B cell (primary cell): ENCODE data around the gene ACSF2. TPM values are rescaled to one million over a fixed set of nuclear protein-coding genes. Genes with fewer than 3 reads are reported as not detected.

Experiments
- ATAC-seq: fragments of 200-7000 bp; cut with Tn5 transposase; one replicate; pipeline ENCODE4 v1.10.0; 2021; ENCODE audit warnings: low read depth, mild to moderate bottlenecking, moderate number of reproducible peaks, moderate library complexity
- CTCF ChIA-PET: fragments of 350-600 bp; sonication (Branson Sonifier 250); formaldehyde crosslinking; loops from one replicate; lab custom pipeline; 2021; ENCODE audit warnings: antibody characterized with exemption, inconsistent platforms; lab: Charles Lee
- POLR2A ChIA-PET: fragments of 350-600 bp; sonication (Branson Sonifier 250); formaldehyde crosslinking; loops from one replicate; lab custom pipeline; 2021; ENCODE audit warnings: antibody characterized with exemption; lab: Charles Lee
- DNase-seq: peaks from one replicate; pipeline ENCODE4 v3.0.0; 2013
- H2AFZ ChIP-seq: 2 replicates; pipeline ENCODE4 v1.6.1; 2012; ENCODE audit warnings: mild to moderate bottlenecking, low read depth, low read length; ENCODE audit not compliant: insufficient read depth, poor library complexity, severe bottlenecking
- H3K27ac ChIP-seq, 2 donors: 1 replicate in 1 of 2; 2 replicates in 1 of 2; pipeline ENCODE4 v1.5.1; 2012 to 2013; ENCODE audit warnings: low read length in 2 of 2, mild to moderate bottlenecking in 2 of 2, moderate library complexity in 1 of 2
- H3K27me3 ChIP-seq, 4 experiments: fragments of 200-600 bp in 1 of 4; sonication (generic) in 1 of 4; replicated peaks in 1 of 4; 1 replicate in 2 of 4; 2 replicates in 2 of 4; pipeline versions ENCODE4 v1.6.1 to v1.7.0; 2013 to 2016; ENCODE audit warnings: low read length in 3 of 4, mild to moderate bottlenecking in 2 of 4, mixed read lengths in 1 of 4, moderate library complexity in 1 of 4; ENCODE audit not compliant: insufficient read depth in 4 of 4, control insufficient read depth in 3 of 4; ENCODE audit errors: control extremely low read depth in 1 of 4
- H3K36me3 ChIP-seq, 2 experiments: replicated peaks in 1 of 2; 1 replicate in 1 of 2; 2 replicates in 1 of 2; pipeline versions ENCODE4 v1.6.1 to v1.7.1; 2013; ENCODE audit warnings: low read length in 1 of 2; ENCODE audit not compliant: insufficient read depth in 2 of 2, control insufficient read depth in 1 of 2; ENCODE audit errors: control extremely low read depth in 1 of 2, extremely low read depth in 1 of 2
- H3K4me1 ChIP-seq, 2 donors: fragments of 200-600 bp in 1 of 2; sonication (generic) in 1 of 2; 1 replicate in 1 of 2; 2 replicates in 1 of 2; pipeline versions ENCODE4 v1.5.1 to v1.6.1; 2013 to 2017; ENCODE audit warnings: low read length in 2 of 2; ENCODE audit not compliant: control insufficient read depth in 2 of 2, insufficient read depth in 2 of 2
- H3K4me2 ChIP-seq: replicated peaks from 2 replicates; pipeline ENCODE3; 2012; ENCODE audit warnings: mild to moderate bottlenecking, low read depth, low read length; ENCODE audit not compliant: poor library complexity, severe bottlenecking
- H3K4me3 ChIP-seq, 5 experiments: fragments of 200-600 bp in 1 of 5; sonication (generic) in 1 of 5; 1 replicate in 3 of 5; 2 replicates in 2 of 5; pipeline versions ENCODE4 v1.5.1 to v1.7.0; 2011 to 2016; ENCODE audit warnings: low read length in 4 of 5, mild to moderate bottlenecking in 4 of 5, low read depth in 2 of 5, control low read depth in 1 of 5, moderate library complexity in 1 of 5; ENCODE audit not compliant: insufficient read depth in 1 of 5; ENCODE audit errors: control extremely low read depth in 1 of 5, extremely low read depth in 1 of 5
- H3K79me2 ChIP-seq: fragments of 200-600 bp; sonication (generic); one replicate; pipeline ENCODE4 v1.6.0; 2016; ENCODE audit warnings: low read length; ENCODE audit not compliant: control insufficient read depth, insufficient read depth
- H3K9ac ChIP-seq: fragments of 200-600 bp; sonication (generic); 2 replicates; pipeline ENCODE4 v1.6.1; 2017; ENCODE audit warnings: mild to moderate bottlenecking, low read length, moderate library complexity
- H3K9me3 ChIP-seq, 3 donors: one replicate each; pipeline versions ENCODE4 v1.6.1 to v1.7.1; 2013; ENCODE audit warnings: low read length in 2 of 3; ENCODE audit not compliant: control insufficient read depth in 2 of 3, insufficient read depth in 1 of 3; ENCODE audit errors: control extremely low read depth in 1 of 3
- H4K20me1 ChIP-seq: 2 replicates; pipeline ENCODE4 v1.6.0; 2012; ENCODE audit warnings: mild to moderate bottlenecking, low read length; ENCODE audit not compliant: insufficient read depth, control insufficient read depth, poor library complexity, severe bottlenecking
- H3K27ac Mint-ChIP-seq: one replicate; pipeline ENCODE4 v1.8.0; 2021; ENCODE audit warnings: mixed read lengths
- H3K27me3 Mint-ChIP-seq: one replicate; pipeline ENCODE4 v1.8.0; 2021; ENCODE audit warnings: mixed read lengths
- H3K4me1 Mint-ChIP-seq: one replicate; pipeline ENCODE4 v1.8.0; 2021; ENCODE audit warnings: mixed read lengths
- H3K4me3 Mint-ChIP-seq: one replicate; pipeline ENCODE4 v1.8.0; 2021; ENCODE audit warnings: mixed read lengths
- H3K9me3 Mint-ChIP-seq: one replicate; pipeline ENCODE4 v1.8.0; 2022; ENCODE audit warnings: mixed read lengths; ENCODE audit not compliant: insufficient read depth
- EZH2 ChIP-seq: IDR thresholded peaks from 2 replicates; pipeline ENCODE4 v1.6.1; 2012; ENCODE audit warnings: borderline replicate concordance, low read depth, mild to moderate bottlenecking, moderate library complexity, low read length; ENCODE audit not compliant: insufficient read depth, poor library complexity, severe bottlenecking
- WGBS: methylation state at CpG from one replicate; pipeline ENCODE4 v1.1.5; 2013; ENCODE audit warnings: missing lambda C conversion rate; ENCODE audit not compliant: insufficient coverage; 5-methylcytosine and 5-hydroxymethylcytosine counted together
- intact Hi-C: fragments of 100-400 bp; cut with micrococcal nuclease; formaldehyde crosslinking; loops from one replicate; pipeline ENCODE4 v1.10.0; 2022
- polyA plus RNA-seq: library from polyadenylated mRNA; depleted of rRNA; stranded (reverse); fragments of >200 nt; gene quantifications from 2 replicates; pipeline ENCODE4 v1.2.3, GENCODE V29; 2012
- total RNA-seq, 2 donors: library from RNA; stranded (reverse); fragments of 120-200 nt in 1 of 2; gene quantifications; 1 replicate in 1 of 2; 2 replicates in 1 of 2; pipeline versions ENCODE4 v1.2.3 to v1.2.4, GENCODE V29; 2013 to 2022
- TF ChIP-seq, protein P1 (sequence below): fragments of 200-600 bp; IDR thresholded peaks from one replicate; pipeline ENCODE4 v1.8.0; 2022; ENCODE audit warnings: antibody characterized with exemption, mild to moderate bottlenecking

Gene ACSF2
- total and polyA plus RNA-seq, 2 donors (not counting 1 experiment from before 2014, with no cell fraction given) = 59.6 to 66.1 TPM

DNA sequence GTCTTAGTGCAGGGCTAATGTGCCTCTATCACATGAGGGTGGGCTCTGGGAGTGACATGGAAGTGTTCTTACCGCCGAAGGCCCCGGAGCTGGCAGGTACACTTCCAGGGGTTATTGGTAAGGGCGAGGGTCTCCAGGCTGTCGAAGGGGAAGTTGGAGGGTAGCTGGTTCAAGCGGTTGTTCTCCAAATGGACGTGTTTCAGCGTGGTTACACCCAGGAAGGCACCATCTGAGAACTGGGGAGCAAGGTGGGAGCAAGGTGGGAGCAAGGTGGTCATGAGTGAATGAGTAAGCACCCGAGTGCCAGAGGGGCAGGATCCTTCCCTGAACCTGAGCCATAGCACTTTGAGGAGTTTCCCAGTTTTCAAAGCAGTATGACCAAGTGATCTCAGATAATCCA lies 39.6 kb downstream of the ACSF2 start:
- Histone ChIP-seq H3K79me2 (no peaks in the 10 kb centered on the region), H3K4me3 (no peak overlapping the region), H3K27ac (no peak overlapping the region), H3K36me3 (peaks cover 0 to 7% of the 10 kb centered on the region in 2 experiments), H3K27me3 (peaks cover 0 to 29% (median 10%) of the 10 kb centered on the region in 4 experiments), H3K4me2 (no peak overlapping the region), H4K20me1 (no peaks in the 10 kb centered on the region), H3K4me1 (peaks cover 14 to 43% of the 10 kb centered on the region in 2 donors), H2AFZ (no peak overlapping the region), H3K9ac (no peak overlapping the region), H3K9me3 (peaks cover 0 to 23% (median 0%) of the 10 kb centered on the region in 3 donors)
- Mint-ChIP-seq H3K27me3 (peaks cover 5% of the 10 kb centered on the region), H3K4me1 (peaks cover 47% of the 10 kb centered on the region), H3K4me3 (peak overlapping the region; percentile 37), H3K27ac (peak overlapping the region; percentile 41), H3K9me3 (no peaks in the 10 kb centered on the region)
- ATAC-seq (no peak), DNase-seq (no peak)
- TF ChIP-seq EZH2 = no peak
- TF ChIP-seq, protein P1, sequence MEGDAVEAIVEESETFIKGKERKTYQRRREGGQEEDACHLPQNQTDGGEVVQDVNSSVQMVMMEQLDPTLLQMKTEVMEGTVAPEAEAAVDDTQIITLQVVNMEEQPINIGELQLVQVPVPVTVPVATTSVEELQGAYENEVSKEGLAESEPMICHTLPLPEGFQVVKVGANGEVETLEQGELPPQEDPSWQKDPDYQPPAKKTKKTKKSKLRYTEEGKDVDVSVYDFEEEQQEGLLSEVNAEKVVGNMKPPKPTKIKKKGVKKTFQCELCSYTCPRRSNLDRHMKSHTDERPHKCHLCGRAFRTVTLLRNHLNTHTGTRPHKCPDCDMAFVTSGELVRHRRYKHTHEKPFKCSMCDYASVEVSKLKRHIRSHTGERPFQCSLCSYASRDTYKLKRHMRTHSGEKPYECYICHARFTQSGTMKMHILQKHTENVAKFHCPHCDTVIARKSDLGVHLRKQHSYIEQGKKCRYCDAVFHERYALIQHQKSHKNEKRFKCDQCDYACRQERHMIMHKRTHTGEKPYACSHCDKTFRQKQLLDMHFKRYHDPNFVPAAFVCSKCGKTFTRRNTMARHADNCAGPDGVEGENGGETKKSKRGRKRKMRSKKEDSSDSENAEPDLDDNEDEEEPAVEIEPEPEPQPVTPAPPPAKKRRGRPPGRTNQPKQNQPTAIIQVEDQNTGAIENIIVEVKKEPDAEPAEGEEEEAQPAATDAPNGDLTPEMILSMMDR = no peak
- CTCF ChIA-PET = no interaction called here
- POLR2A ChIA-PET = no interaction called here
- WGBS = 99% methylated on average over 6 of the region's 9 CpGs
- intact Hi-C loops = no loop called here

DNA sequence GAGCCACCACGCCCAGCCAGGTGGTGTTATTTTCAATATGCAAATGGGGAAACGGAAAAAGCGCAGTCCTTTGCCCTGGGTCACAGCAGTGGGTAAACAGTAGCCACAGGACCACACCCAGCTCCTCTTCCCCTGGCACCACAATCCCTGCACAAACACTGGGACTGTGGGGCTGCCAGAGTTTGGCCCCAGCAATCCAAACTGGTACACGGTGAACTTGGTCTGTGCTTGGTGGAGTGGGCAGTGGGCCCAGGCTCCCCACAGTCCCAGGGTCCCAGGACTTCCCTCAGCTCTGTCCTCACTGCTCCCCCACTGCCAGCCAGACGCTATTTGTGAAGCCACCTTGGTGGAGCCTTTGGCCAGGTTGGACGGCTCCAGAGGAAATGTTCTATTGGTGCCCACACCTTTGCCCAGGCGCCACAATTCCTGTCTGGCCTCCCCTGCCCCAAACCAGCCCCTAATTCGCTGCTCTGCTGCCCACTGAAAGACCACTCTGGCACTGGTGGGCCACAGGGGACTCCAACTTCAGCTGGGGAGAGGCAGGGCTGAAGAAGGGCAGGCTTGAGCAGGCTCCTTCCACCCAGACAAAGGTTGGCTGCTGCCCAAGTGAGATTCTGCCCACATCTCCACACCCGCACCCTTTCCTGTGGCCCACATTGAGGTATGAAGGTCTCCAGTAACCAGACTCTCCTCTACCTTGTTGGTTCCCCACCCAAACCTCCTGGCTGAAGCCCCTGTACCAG lies 40.5 kb downstream of the ACSF2 start:
- peaks cover 0 to 23% (median 0%) of the 10 kb centered on the region in 3 donors for H3K9me3 ChIP-seq
- Mint-ChIP-seq H3K4me1 (peaks cover 47% of the 10 kb centered on the region), H3K27me3 (peaks cover 5% of the 10 kb centered on the region), H3K9me3 (no peaks in the 10 kb centered on the region), H3K27ac (peak overlapping the region; percentile 74), H3K4me3 (peak overlapping the region; percentile 77)
- ChIA-PET CTCF (interaction anchor here (0.6 kb wide), 1 partner anchor 372 kb away, joined by 3 read pairs; no protein-coding TSS in a partner anchor), POLR2A (no interaction called here)
- peak overlapping the region; percentile 40 for H3K4me2 ChIP-seq
- H4K20me1 ChIP-seq = no peaks in the 10 kb centered on the region
- H3K4me1 ChIP-seq = peaks cover 14 to 43% of the 10 kb centered on the region in 2 donors
- TF ChIP-seq EZH2 = no peak
- TF ChIP-seq, protein P1 = no peak
- ATAC-seq (peak; percentile 59), DNase-seq (no peak)
- 91% methylated on average over 6 of the region's 9 CpGs for WGBS
- no peak overlapping the region for H3K4me3 ChIP-seq
- peak overlapping the region; percentile 29 to 59 for H3K27ac ChIP-seq
- no peak overlapping the region for H3K9ac ChIP-seq
- intact Hi-C loops = no loop called here
- H2AFZ ChIP-seq = no peak overlapping the region
- peaks cover 0 to 29% (median 10%) of the 10 kb centered on the region in 4 experiments for H3K27me3 ChIP-seq
- H3K36me3 ChIP-seq = peaks cover 0 to 7% of the 10 kb centered on the region in 2 experiments
- no peaks in the 10 kb centered on the region for H3K79me2 ChIP-seq
